KMS-11 (cell line): ENCODE data around the gene KANK2.

Experiments used
- H2AFZ ChIP-seq: fragments of 200-600 bp; sonication (generic); 2 replicates; pipeline ENCODE4 v1.6.1; 2016; ENCODE audit warnings: antibody characterized with exemption, mixed run types, low read depth
- H3K27ac ChIP-seq: fragments of 200-600 bp; sonication (generic); 2 replicates; pipeline ENCODE4 v1.6.1; 2016; ENCODE audit warnings: mild to moderate bottlenecking, mixed run types
- H3K27me3 ChIP-seq: fragments of 200-600 bp; sonication (generic); 2 replicates; pipeline ENCODE4 v1.6.1; 2017; ENCODE audit warnings: mild to moderate bottlenecking, low read depth, mixed run types, moderate library complexity; ENCODE audit not compliant: insufficient read depth
- H3K36me3 ChIP-seq: fragments of 200-600 bp; sonication (generic); 2 replicates; pipeline ENCODE4 v1.6.1; 2017; ENCODE audit warnings: mild to moderate bottlenecking, mixed run types; ENCODE audit not compliant: insufficient read depth
- H3K4me1 ChIP-seq: fragments of 200-600 bp; sonication (generic); 2 replicates; pipeline ENCODE4 v1.6.1; 2016; ENCODE audit warnings: mild to moderate bottlenecking, low read depth, mixed run types; ENCODE audit not compliant: poor library complexity, severe bottlenecking
- H3K4me2 ChIP-seq: fragments of 200-600 bp; sonication (generic); 2 replicates; pipeline ENCODE4 v1.7.0; 2016; ENCODE audit warnings: mild to moderate bottlenecking, mixed run types
- H3K4me3 ChIP-seq: fragments of 200-600 bp; sonication (generic); IDR thresholded peaks from 2 replicates; pipeline ENCODE4 v1.6.1; 2017; ENCODE audit warnings: low read depth, low read length, mixed read lengths; ENCODE audit not compliant: insufficient read depth
- H3K79me2 ChIP-seq: fragments of 200-600 bp; sonication (generic); 2 replicates; pipeline ENCODE4 v1.6.1; 2016; ENCODE audit warnings: low read depth, mixed run types; ENCODE audit not compliant: insufficient read depth
- H3K9ac ChIP-seq: fragments of 200-600 bp; sonication (generic); 2 replicates; pipeline ENCODE4 v1.6.1; 2016; ENCODE audit warnings: mild to moderate bottlenecking, mixed run types
- H4K20me1 ChIP-seq: fragments of 200-600 bp; sonication (generic); 2 replicates; pipeline ENCODE4 v1.6.1; 2016; ENCODE audit warnings: mild to moderate bottlenecking, mixed run types; ENCODE audit not compliant: insufficient read depth
- CTCF ChIP-seq: fragments of 200-600 bp; sonication (generic); conservative IDR thresholded peaks from 2 replicates; pipeline ENCODE4 v1.6.1; 2017; ENCODE audit warnings: low read depth, mild to moderate bottlenecking, antibody characterized with exemption, low read length, moderate library complexity, mixed read lengths

KANK2 gene

DNA sequence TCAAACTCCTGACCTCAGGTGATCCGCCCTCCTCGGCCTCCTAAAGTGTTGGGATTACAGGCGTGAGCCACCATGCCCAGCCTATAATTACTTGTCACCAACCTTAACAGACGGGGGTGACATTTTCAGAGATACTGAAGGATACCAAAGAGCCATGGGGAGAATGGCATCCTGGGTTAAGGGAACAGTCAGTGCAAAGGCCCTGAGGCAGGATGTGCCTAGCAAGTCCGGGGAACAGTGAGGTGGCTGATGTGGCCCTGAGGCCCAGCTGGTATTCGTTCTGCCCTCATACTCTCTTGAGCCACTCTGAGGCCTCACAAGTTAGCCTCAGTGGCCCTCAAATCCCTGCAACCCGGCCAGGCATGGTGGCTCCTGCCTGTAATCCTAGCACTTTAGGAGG, 27.1 kb upstream of the KANK2 start:
- Histone ChIP-seq H3K79me2 (no peaks in the 10 kb centered on the region), H2AFZ (no peak overlapping the region), H3K4me2 (no peak overlapping the region), H3K27me3 (peaks cover 10% of the 10 kb centered on the region; the same call in 1 of the 2 replicates), H3K36me3 (no peaks in the 10 kb centered on the region), H3K27ac (no peak overlapping the region), H3K4me1 (no peaks in the 10 kb centered on the region), H4K20me1 (no peaks in the 10 kb centered on the region), H3K4me3 (no peak overlapping the region), H3K9ac (no peak overlapping the region)
- no peak for TF ChIP-seq CTCF

DNA sequence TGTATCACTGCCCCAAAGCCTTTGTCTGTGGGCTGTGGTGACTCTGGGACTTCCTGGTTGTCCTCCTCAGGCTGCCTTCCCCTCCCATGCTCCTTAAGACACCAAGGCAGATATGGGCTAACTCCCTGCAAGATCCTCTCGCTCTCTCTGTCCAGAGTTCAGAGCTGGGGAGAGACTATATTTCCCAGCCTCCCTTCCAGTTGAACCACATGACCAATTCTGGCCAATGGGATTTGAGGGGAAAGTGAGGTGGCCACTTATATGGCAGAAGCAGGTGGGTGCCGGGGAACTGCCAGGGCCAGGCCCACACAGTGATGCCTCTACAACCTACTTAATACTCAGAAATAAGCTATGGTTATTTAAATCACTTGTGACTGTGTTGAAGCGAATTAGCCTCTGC, 25.9 kb upstream of the KANK2 start:
- H3K4me3 ChIP-seq, result no peak overlapping the region
- H3K79me2 ChIP-seq, result no peaks in the 10 kb centered on the region
- H3K4me1 ChIP-seq, result no peaks in the 10 kb centered on the region
- H3K9ac ChIP-seq, result no peak overlapping the region
- no peak overlapping the region; the same call in 1 of the 2 replicates for H2AFZ ChIP-seq
- H3K27me3 ChIP-seq, result peaks cover 10% of the 10 kb centered on the region; the same call in 1 of the 2 replicates
- H4K20me1 ChIP-seq, result no peaks in the 10 kb centered on the region
- H3K36me3 ChIP-seq, result no peaks in the 10 kb centered on the region
- H3K4me2 ChIP-seq, result no peak overlapping the region
- no peak for TF ChIP-seq CTCF
- no peak overlapping the region for H3K27ac ChIP-seq

DNA sequence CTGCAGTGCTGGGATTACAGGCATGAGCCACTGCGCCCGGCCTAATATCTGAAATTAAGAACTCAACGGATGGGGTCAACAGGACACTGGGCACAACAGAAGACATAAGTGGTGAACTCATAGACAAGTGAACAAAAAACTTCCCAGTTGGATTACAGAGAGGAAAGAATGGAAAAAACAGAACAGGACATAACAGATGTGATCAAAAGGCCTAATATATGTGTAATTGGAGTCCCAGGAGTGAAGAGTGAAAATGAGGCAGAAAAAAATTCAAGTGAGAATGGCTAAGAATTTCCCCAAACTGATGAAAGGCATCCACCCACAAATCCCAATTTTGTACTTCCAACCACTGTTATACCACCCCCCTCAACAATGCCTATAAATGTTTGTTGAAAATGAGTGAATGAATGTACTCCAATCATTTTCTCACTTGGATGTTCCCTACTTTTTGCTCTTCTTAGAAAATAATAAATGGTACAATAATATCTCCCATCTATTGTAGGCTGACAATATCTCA, 23.8 kb upstream of the KANK2 start:
- Histone ChIP-seq H3K27ac (no peak overlapping the region), H3K36me3 (no peaks in the 10 kb centered on the region), H3K79me2 (no peaks in the 10 kb centered on the region), H3K9ac (no peak overlapping the region), H3K27me3 (peaks cover 10% of the 10 kb centered on the region; the same call in 1 of the 2 replicates), H3K4me1 (no peaks in the 10 kb centered on the region), H2AFZ (no peak overlapping the region), H3K4me2 (no peak overlapping the region), H3K4me3 (no peak overlapping the region), H4K20me1 (no peaks in the 10 kb centered on the region)
- TF ChIP-seq CTCF, result no peak

DNA sequence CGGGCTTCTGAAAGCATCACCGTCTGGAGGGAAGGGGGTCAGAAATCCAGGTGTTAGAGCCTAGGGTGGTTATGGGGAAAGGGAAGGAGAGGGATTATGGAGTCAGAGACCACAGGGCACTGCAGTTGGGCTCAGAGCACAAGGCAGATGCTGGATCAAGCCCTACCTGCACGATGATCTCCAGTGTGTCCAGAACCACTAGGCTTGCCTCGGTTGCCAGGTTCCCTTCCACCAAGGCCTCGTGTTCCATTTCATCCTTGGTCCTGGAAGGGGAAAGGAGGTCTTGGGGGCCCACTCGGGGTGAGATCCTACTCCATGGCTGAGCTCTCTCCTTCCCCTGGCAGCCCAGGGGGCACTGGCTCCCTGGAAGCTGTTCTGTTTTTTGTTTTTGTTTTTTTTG, 17.0 kb upstream of the KANK2 start:
- TF ChIP-seq CTCF, result no peak
- Histone ChIP-seq H3K4me1 (no peaks in the 10 kb centered on the region), H3K27me3 (no peaks in the 10 kb centered on the region), H3K4me3 (no peak overlapping the region), H3K9ac (no peak overlapping the region), H3K4me2 (no peak overlapping the region), H4K20me1 (no peaks in the 10 kb centered on the region), H2AFZ (no peak overlapping the region), H3K27ac (no peak overlapping the region), H3K36me3 (no peaks in the 10 kb centered on the region), H3K79me2 (no peaks in the 10 kb centered on the region)

DNA sequence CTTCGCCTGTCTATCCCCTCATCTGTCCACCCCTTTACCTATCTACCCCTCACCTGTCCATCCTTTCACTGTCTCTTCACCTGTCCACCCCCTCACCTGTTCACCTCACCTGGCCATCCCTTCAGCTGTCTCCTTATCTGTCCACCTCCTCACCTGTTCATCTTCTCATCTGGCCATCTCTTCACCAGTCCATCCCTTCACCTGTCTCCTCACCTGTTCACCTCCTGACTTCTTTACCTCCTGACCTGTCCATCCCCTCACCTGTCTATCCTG, 13.2 kb upstream of the KANK2 start:
- H3K36me3 ChIP-seq, result no peaks in the 10 kb centered on the region
- no peak for TF ChIP-seq CTCF

More for the DNA sequence above, 13.2 kb upstream of the KANK2 start:
- no peak overlapping the region for H3K9ac ChIP-seq
- no peak overlapping the region for H3K27ac ChIP-seq
- no peak overlapping the region for H3K4me2 ChIP-seq
- no peaks in the 10 kb centered on the region for H3K4me1 ChIP-seq
- H2AFZ ChIP-seq, result no peak overlapping the region
- H4K20me1 ChIP-seq, result no peaks in the 10 kb centered on the region
- no peak overlapping the region for H3K4me3 ChIP-seq
- no peaks in the 10 kb centered on the region for H3K79me2 ChIP-seq
- peaks cover 14% of the 10 kb centered on the region; the same call in 1 of the 2 replicates for H3K27me3 ChIP-seq
